ENCODE data around the gene FREY1.

GRCh38 chr11:45920531-45921477 lies 13.7 kb upstream of the FREY1 start:
- no peak for TF ChIP-seq CTCF (IDR thresholded peaks at IDR 0.05)
- TF ChIP-seq POLR2A (IDR thresholded peaks at IDR 0.05), result no peak
